H1 (cell line): ENCODE measurements around the gene ARTN. TPM values are rescaled to one million over a fixed set of nuclear protein-coding genes. Genes with fewer than 3 reads are reported as not detected.
A peak's percentile ranks its signal among the peaks of the same experiment; 100 is the strongest.

Experiments used
- CTCF ChIA-PET: fragments of 300-600 bp; sonication (Branson Sonifier 250); formaldehyde crosslinking; loops from one replicate; lab custom pipeline; 2021; ENCODE audit not compliant: partially characterized antibody; lab: Charles Lee
- POLR2A ChIA-PET: fragments of 300-600 bp; sonication (Branson Sonifier 250); formaldehyde crosslinking; loops from one replicate; lab custom pipeline; 2021; ENCODE audit warnings: inconsistent platforms; ENCODE audit not compliant: partially characterized antibody; lab: Charles Lee
- DNase-seq, 2 experiments: peaks; one replicate each; pipeline versions ENCODE4 v3.0.0 to v3.0.0-alpha.2; 2010 to 2022; ENCODE audit warnings: low spot score in 2 of 2, low read depth in 1 of 2, mixed read lengths in 1 of 2
- FAIRE-seq: peaks from 2 replicates; lab custom pipeline; 2011; peaks lifted over from hg19 to GRCh38; lab: Jason Lieb, UNC
- H2AFZ ChIP-seq: 2 replicates; pipeline ENCODE4 v1.8.1; 2012; ENCODE audit warnings: low read length, inconsistent platforms
- H2AK5ac ChIP-seq: 2 replicates; pipeline ENCODE4 v1.6.1; 2013; ENCODE audit warnings: low read depth, low read length
- H2BK120ac ChIP-seq: replicated peaks from 2 replicates; pipeline ENCODE3; 2013; ENCODE audit warnings: low read depth, low read length, inconsistent platforms
- H2BK12ac ChIP-seq: 2 replicates; pipeline ENCODE4 v1.6.1; 2013; ENCODE audit warnings: low read depth, low read length
- H2BK15ac ChIP-seq: 2 replicates; pipeline ENCODE4 v1.6.1; 2013; ENCODE audit warnings: low read length
- H2BK20ac ChIP-seq: 2 replicates; pipeline ENCODE4 v1.6.1; 2013; ENCODE audit warnings: low read length
- H2BK5ac ChIP-seq: 2 replicates; pipeline ENCODE4 v1.6.1; 2013; ENCODE audit warnings: low read depth, low read length
- H3K14ac ChIP-seq: 2 replicates; pipeline ENCODE4 v1.6.1; 2013; ENCODE audit warnings: inconsistent platforms; ENCODE audit not compliant: insufficient read length
- H3K18ac ChIP-seq: 2 replicates; pipeline ENCODE4 v1.6.1; 2013; ENCODE audit warnings: low read length; ENCODE audit errors: extremely low read depth
- H3K23ac ChIP-seq: 2 replicates; pipeline ENCODE4 v1.6.1; 2013; ENCODE audit warnings: inconsistent platforms; ENCODE audit not compliant: insufficient read length
- H3K23me2 ChIP-seq: 2 replicates; pipeline ENCODE4 v1.6.1; 2013; ENCODE audit warnings: low read depth, low read length
- H3K27ac ChIP-seq: 2 replicates; pipeline ENCODE4 v1.6.1; 2011; ENCODE audit warnings: low read depth, low read length, inconsistent platforms
- H3K27me3 ChIP-seq, 4 experiments: replicated peaks in 1 of 4; 1 replicate in 1 of 4; 2 replicates in 3 of 4; pipeline versions ENCODE4 v1.6.1 to v1.8.1; 2011 to 2013; ENCODE audit warnings: low read length in 3 of 4, mild to moderate bottlenecking in 3 of 4, inconsistent platforms in 2 of 4, mixed read lengths in 2 of 4, moderate library complexity in 1 of 4; ENCODE audit not compliant: control insufficient read depth in 3 of 4, insufficient read depth in 3 of 4; ENCODE audit errors: extremely low read depth in 1 of 4
- H3K36me3 ChIP-seq, 4 experiments: 2 replicates each; pipeline versions ENCODE4 v1.6.1 to v1.8.1; 2011 to 2013; ENCODE audit warnings: mild to moderate bottlenecking in 4 of 4, low read length in 3 of 4, moderate library complexity in 2 of 4, control low read depth in 1 of 4, inconsistent platforms in 1 of 4; ENCODE audit not compliant: insufficient read depth in 4 of 4, control insufficient read depth in 2 of 4
- H3K4ac ChIP-seq: replicated peaks from 2 replicates; pipeline ENCODE3; 2013; ENCODE audit warnings: low read length, low read depth, mixed read lengths, inconsistent platforms; ENCODE audit not compliant: insufficient read length
- H3K4me1 ChIP-seq, 4 experiments: replicated peaks in 1 of 4; 1 replicate in 1 of 4; 2 replicates in 3 of 4; pipeline versions ENCODE4 v1.6.1 to v1.8.1; 2011 to 2013; ENCODE audit warnings: low read length in 3 of 4, inconsistent platforms in 2 of 4, mixed read lengths in 1 of 4; ENCODE audit not compliant: insufficient read depth in 4 of 4, control insufficient read depth in 3 of 4
- H3K4me2 ChIP-seq, 2 experiments: 2 replicates each; pipeline versions ENCODE4 v1.6.1 to v1.8.1; 2011 to 2013; ENCODE audit warnings: low read depth in 2 of 2, low read length in 2 of 2, control low read depth in 1 of 2, inconsistent platforms in 1 of 2, mild to moderate bottlenecking in 1 of 2; ENCODE audit not compliant: insufficient read depth in 1 of 2
- H3K4me3 ChIP-seq, 4 experiments: fragments of 200-600, 300-600 bp in 1 of 4; sonication (generic), shearing (Covaris generic), sonication (Bioruptor Twin) in 1 of 4; 2 replicates each; pipeline versions ENCODE4 v1.5.1 to v1.8.1; 2011 to 2016; ENCODE audit warnings: low read length in 4 of 4, low read depth in 3 of 4, control low read depth in 2 of 4, inconsistent platforms in 2 of 4, mild to moderate bottlenecking in 2 of 4, mixed read lengths in 1 of 4, moderate library complexity in 1 of 4; ENCODE audit not compliant: insufficient read depth in 2 of 4; ENCODE audit errors: extremely low read depth in 1 of 4
- H3K56ac ChIP-seq: replicated peaks from 2 replicates; pipeline ENCODE3; 2013; ENCODE audit warnings: low read depth, mild to moderate bottlenecking, mixed read lengths, low read length, inconsistent platforms; ENCODE audit not compliant: insufficient read length
- H3K79me1 ChIP-seq: 2 replicates; pipeline ENCODE4 v1.6.1; 2013; ENCODE audit warnings: low read depth, low read length, control low read depth
- H3K79me2 ChIP-seq, 2 experiments: 2 replicates each; pipeline versions ENCODE4 v1.6.1 to v1.8.1; 2012 to 2013; ENCODE audit warnings: low read length in 2 of 2, mild to moderate bottlenecking in 2 of 2, inconsistent platforms in 1 of 2; ENCODE audit not compliant: insufficient read depth in 2 of 2, control insufficient read depth in 1 of 2
- H3K9ac ChIP-seq, 4 experiments: replicated peaks in 1 of 4; 1 replicate in 1 of 4; 2 replicates in 3 of 4; pipeline versions ENCODE4 v1.6.1 to v1.8.1; 2011 to 2013; ENCODE audit warnings: low read depth in 3 of 4, low read length in 3 of 4, control low read depth in 2 of 4, mild to moderate bottlenecking in 2 of 4, moderate library complexity in 2 of 4, inconsistent platforms in 1 of 4; ENCODE audit errors: extremely low read depth in 1 of 4
- H3K9me3 ChIP-seq, 2 experiments: 2 replicates each; pipeline versions ENCODE4 v1.6.1 to v1.8.1; 2012 to 2013; ENCODE audit warnings: mild to moderate bottlenecking in 2 of 2, moderate library complexity in 2 of 2, control low read depth in 1 of 2, inconsistent platforms in 1 of 2, low read depth in 1 of 2, low read length in 1 of 2, mixed read lengths in 1 of 2; ENCODE audit not compliant: insufficient read depth in 2 of 2
- H4K20me1 ChIP-seq, 2 experiments: replicated peaks in 1 of 2; 2 replicates each; pipeline versions ENCODE3 to v1.8.1; 2011 to 2013; ENCODE audit warnings: inconsistent platforms in 2 of 2, low read length in 2 of 2, mild to moderate bottlenecking in 1 of 2; ENCODE audit not compliant: insufficient read depth in 2 of 2, control insufficient read depth in 1 of 2
- H4K5ac ChIP-seq: 2 replicates; pipeline ENCODE4 v1.6.1; 2013; ENCODE audit warnings: low read length, low read depth, mixed read lengths, inconsistent platforms; ENCODE audit not compliant: insufficient read length
- H4K8ac ChIP-seq: 2 replicates; pipeline ENCODE4 v1.8.0; 2013; ENCODE audit warnings: mild to moderate bottlenecking, moderate library complexity, low read length, inconsistent platforms; ENCODE audit not compliant: insufficient read depth; ENCODE audit errors: extremely low read depth
- H4K91ac ChIP-seq: replicated peaks from 2 replicates; pipeline ENCODE3; 2013; ENCODE audit warnings: low read length, mixed read lengths, inconsistent platforms; ENCODE audit not compliant: insufficient read length
- ASH2L ChIP-seq: fragments of 200-600, 300-600 bp; sonication (generic); IDR thresholded peaks from one replicate; pipeline ENCODE4 v1.7.1; 2017; ENCODE audit warnings: low read length
- E2F6 ChIP-seq: IDR thresholded peaks from 2 replicates; pipeline ENCODE4 v1.6.1; 2012; ENCODE audit warnings: inconsistent platforms
- FOSL1 ChIP-seq: IDR thresholded peaks from 2 replicates; pipeline ENCODE4 v1.6.1; 2011; ENCODE audit warnings: mild to moderate bottlenecking, low read depth, low read length, moderate library complexity; ENCODE audit not compliant: insufficient read depth
- HDAC2 ChIP-seq, 2 experiments: fragments of 300-600 bp in 1 of 2; sonication (generic) in 1 of 2; IDR thresholded peaks; 2 replicates each; pipeline ENCODE4 v1.6.1; 2011 to 2012; ENCODE audit warnings: low read depth in 2 of 2, low read length in 2 of 2, mild to moderate bottlenecking in 2 of 2, moderate library complexity in 2 of 2, borderline replicate concordance in 1 of 2, inconsistent platforms in 1 of 2
- KDM5A ChIP-seq: fragments of 200-600 bp; IDR thresholded peaks from 2 replicates; pipeline ENCODE4 v1.7.1; 2012; ENCODE audit warnings: mild to moderate bottlenecking, low read length, inconsistent platforms, mixed read lengths
- NRF1 ChIP-seq: IDR thresholded peaks from 2 replicates; pipeline ENCODE4 v1.6.1; 2011; ENCODE audit warnings: mild to moderate bottlenecking, low read depth, low read length, improper control_type of control experiment
- PHF8 ChIP-seq: fragments of 200-600 bp; sonication (generic); conservative IDR thresholded peaks from 2 replicates; pipeline ENCODE4 v1.7.1; 2012; ENCODE audit warnings: low read depth, mild to moderate bottlenecking, inconsistent platforms, low read length, moderate library complexity
- POU5F1 ChIP-seq: IDR thresholded peaks from 2 replicates; pipeline ENCODE4 v1.6.1; 2011; ENCODE audit warnings: low read depth, mild to moderate bottlenecking, low read length, moderate library complexity
- SP1 ChIP-seq: IDR thresholded peaks from 2 replicates; pipeline ENCODE4 v1.6.1; 2011; ENCODE audit warnings: low read depth, low read length
- YY1 ChIP-seq: IDR thresholded peaks from 2 replicates; pipeline ENCODE4 v1.6.1; 2011; ENCODE audit warnings: low read depth, mild to moderate bottlenecking, low read length
- WGBS, 2 experiments: shearing (Covaris generic) in 1 of 2; methylation state at CpG; one replicate each; pipeline versions ENCODE4 v1.1.6 to v1.1.7; 2013 to 2015; ENCODE audit warnings: low lambda C conversion rate in 2 of 2, mixed read lengths in 2 of 2, inconsistent platforms in 1 of 2, low coverage in 1 of 2, missing lambda C conversion rate in 1 of 2; ENCODE audit not compliant: insufficient replicate concordance in 2 of 2, insufficient coverage in 1 of 2, insufficient read length in 1 of 2; ENCODE audit errors: extremely low coverage in 1 of 2, missing lambda C conversion rate in 1 of 2; 5-methylcytosine and 5-hydroxymethylcytosine counted together
- polyA plus RNA-seq, 7 experiments: library from polyadenylated mRNA; depleted of rRNA in 3 of 7; stranded (reverse) in 5 of 7; unstranded in 2 of 7; fragments of >200 nt in 5 of 7; fragments of 200-250 nt in 2 of 7; gene quantifications; 1 replicate in 5 of 7; 2 replicates in 1 of 7; 4 replicates in 1 of 7; pipeline versions ENCODE4 v1.2.1 to v1.2.3, GENCODE V29; 2011 to 2013; ENCODE audit warnings: missing spikeins in 2 of 7, mixed read lengths in 2 of 7
- total RNA-seq: library from RNA; stranded (reverse); fragmentation: NEBNext Ultra II Directional; extraction: Animal tissue kit (Norgen Biotek cat#: 25700); gene quantifications from 2 replicates; pipeline ENCODE4 v1.2.1, GENCODE V29; 2021

Gene ARTN
- total and polyA plus RNA-seq, 2 of the 8 experiments (the other 6 are each of a cell fraction or from before 2014, with no cell fraction given) = 13.5 to 22.7 TPM

- no peak overlapping the region for H3K4ac ChIP-seq
- H3K14ac ChIP-seq = no peak overlapping the region
- no peak overlapping the region for H2BK5ac ChIP-seq
- POLR2A ChIA-PET = interaction anchor here (0.6 to 12.9 kb wide), 22 partner anchors 14 to 656 kb away, joined by 3 to 189 read pairs (median 4); partner anchors contain the start of genes CCDC24 and KDM4A
- no peak overlapping the region for H2BK120ac ChIP-seq
- peaks cover 6 to 24% (median 17%) of the 10 kb centered on the region in 4 experiments for H3K4me1 ChIP-seq
- H3K79me2 ChIP-seq = peaks cover 0 to 28% of the 10 kb centered on the region in 2 experiments; a peak in 2 of 4 replicates
- H3K56ac ChIP-seq = peak overlapping the region; percentile 44
- FAIRE-seq (no peak), DNase-seq (no peak)
- peak overlapping the region; percentile 79 to 88 (median 82) for H3K4me3 ChIP-seq
- H3K23me2 ChIP-seq = peaks cover 25% of the 10 kb centered on the region
- H3K18ac ChIP-seq = peak overlapping the region; percentile 43; the same call in 1 of the 2 replicates
- 7% methylated on average over 34 of the region's 34 CpGs; no CpG with 5 or more reads in 1 of the 2 experiments for WGBS, 2 experiments
- peak overlapping the region; percentile 81 to 85 for H3K4me2 ChIP-seq
- no peaks in the 10 kb centered on the region for H3K9me3 ChIP-seq
- H4K8ac ChIP-seq = peak overlapping the region; percentile 96; the same call in 1 of the 2 replicates
- H3K36me3 ChIP-seq = peaks cover 2 to 33% (median 17%) of the 10 kb centered on the region in 4 experiments; a peak in 7 of 8 replicates
- CTCF ChIA-PET = interaction anchor here (0.6 to 5.0 kb wide), 14 partner anchors 13 to 1324 kb away, joined by 3 to 34 read pairs (median 4); partner anchors contain the start of gene CCDC24
- H2AFZ ChIP-seq = no peak overlapping the region
- no peak overlapping the region for H4K5ac ChIP-seq
- H4K91ac ChIP-seq = no peak overlapping the region
- no peak overlapping the region for H2BK15ac ChIP-seq
- H3K23ac ChIP-seq = no peak overlapping the region
- H3K27ac ChIP-seq = peak overlapping the region; percentile 85; the same call in 1 of the 2 replicates
- H3K9ac ChIP-seq = peak overlapping the region; percentile 60 to 89 (median 80)
- H2BK12ac ChIP-seq = no peak overlapping the region
- H2BK20ac ChIP-seq = no peak overlapping the region
- no peak overlapping the region for H2AK5ac ChIP-seq
- peaks cover 20% of the 10 kb centered on the region for H3K79me1 ChIP-seq
- peaks cover 4 to 22% of the 10 kb centered on the region in 2 experiments for H4K20me1 ChIP-seq
- no peaks in the 10 kb centered on the region for H3K27me3 ChIP-seq
- TF ChIP-seq FOSL1 (no peak), KDM5A (0 out of 2 replicates have a peak, but pooled peaks have one; percentile 18), NRF1 (0 out of 2 replicates have a peak, but pooled peaks have one; percentile 13), ASH2L (peak; percentile 26), HDAC2 (IDR thresholded peaks at IDR 0.05; ENCODE audit: borderline replicate concordance in 1 of 2, low read depth in 2 of 2, low read length in 2 of 2) (0 out of 4 replicates have a peak, but pooled peaks of 1 of the 2 experiments have one; percentile 7), YY1 (no peak), POU5F1 (no peak), PHF8 (peak; percentile 21; the same call in 1 of the 2 replicates), E2F6 (no peak), SP1 (0 out of 2 replicates have a peak, but pooled peaks have one; percentile 58)
These were observed 41.8 kb downstream of the ARTN start for GRCh38 chr1:43975249-43975961.
